MM.1S (cell line): Measurements from ENCODE around the gene CDK6.

Experiments used
- DNase-seq: peaks from one replicate; pipeline ENCODE4 v3.0.0-alpha.2; 2015
- H2AFZ ChIP-seq: fragments of 300-600 bp; sonication (generic); 2 replicates; pipeline ENCODE4 v1.6.0; 2016; ENCODE audit warnings: antibody characterized with exemption, low read length
- H3F3A ChIP-seq: fragments of 300-600 bp; sonication (generic); 2 replicates; pipeline ENCODE4 v1.6.1; 2016; ENCODE audit warnings: mild to moderate bottlenecking, antibody characterized with exemption, low read length, moderate library complexity, mixed read lengths; ENCODE audit not compliant: insufficient read depth
- H3K27ac ChIP-seq: fragments of 300-600 bp; sonication (generic); 2 replicates; pipeline ENCODE4 v1.5.1; 2016; ENCODE audit warnings: mild to moderate bottlenecking, low read length
- H3K27me3 ChIP-seq: fragments of 300-600 bp; sonication (generic); replicated peaks from 2 replicates; pipeline ENCODE4 v1.6.0; 2016; ENCODE audit warnings: low read length; ENCODE audit not compliant: insufficient read depth
- H3K36me3 ChIP-seq: fragments of 300-600 bp; sonication (generic); replicated peaks from 2 replicates; pipeline ENCODE4 v1.6.1; 2016; ENCODE audit warnings: mild to moderate bottlenecking, low read length, mixed read lengths; ENCODE audit not compliant: insufficient read depth
- H3K4me1 ChIP-seq: fragments of 300-600 bp; sonication (generic); 2 replicates; pipeline ENCODE4 v1.6.1; 2016; ENCODE audit warnings: low read length, mixed read lengths
- H3K4me2 ChIP-seq: fragments of 300-600 bp; sonication (generic); 2 replicates; pipeline ENCODE4 v1.6.0; 2016; ENCODE audit warnings: low read depth, low read length
- H3K4me3 ChIP-seq: fragments of 300-600 bp; sonication (generic); 2 replicates; pipeline ENCODE4 v1.5.1; 2016; ENCODE audit warnings: low read length, mixed read lengths
- H3K79me2 ChIP-seq: fragments of 300-600 bp; sonication (generic); 2 replicates; pipeline ENCODE4 v1.6.1; 2016; ENCODE audit warnings: mixed run types, low read length, mixed read lengths
- H3K9ac ChIP-seq: fragments of 300-600 bp; sonication (generic); 2 replicates; pipeline ENCODE4 v1.6.1; 2016; ENCODE audit warnings: low read length, mixed read lengths
- H3K9me2 ChIP-seq: fragments of 300-600 bp; sonication (generic); replicated peaks from 2 replicates; pipeline ENCODE4 v1.6.1; 2016; ENCODE audit warnings: mild to moderate bottlenecking, low read length, mixed read lengths; ENCODE audit not compliant: insufficient read depth
- H3K9me3 ChIP-seq: fragments of 300-600 bp; sonication (generic); replicated peaks from 2 replicates; pipeline ENCODE4 v1.6.1; 2016; ENCODE audit warnings: mild to moderate bottlenecking, low read length, mixed read lengths; ENCODE audit not compliant: insufficient read depth
- H4K20me1 ChIP-seq: fragments of 300-600 bp; sonication (generic); 2 replicates; pipeline ENCODE4 v1.6.1; 2016; ENCODE audit warnings: mild to moderate bottlenecking, low read length, moderate library complexity, mixed read lengths; ENCODE audit not compliant: insufficient read depth
- EZH2 ChIP-seq: fragments of 300-600 bp; sonication (generic); optimal IDR thresholded peaks from 2 replicates; pipeline ENCODE3; 2017; ENCODE audit warnings: low read depth, mild to moderate bottlenecking, antibody characterized with exemption, low read length, mixed read lengths
- EZH2phosphoT487 ChIP-seq: fragments of 300-600 bp; sonication (generic); IDR thresholded peaks from 2 replicates; pipeline ENCODE4 v1.6.1; 2018; ENCODE audit warnings: antibody characterized with exemption, low read length
- TF ChIP-seq, protein P1 (sequence below): fragments of 300-600 bp; sonication (generic); IDR thresholded peaks from 2 replicates; pipeline ENCODE4 v1.5.1; 2016; ENCODE audit warnings: antibody characterized with exemption, low read length, mixed read lengths

CDK6 gene

DNA sequence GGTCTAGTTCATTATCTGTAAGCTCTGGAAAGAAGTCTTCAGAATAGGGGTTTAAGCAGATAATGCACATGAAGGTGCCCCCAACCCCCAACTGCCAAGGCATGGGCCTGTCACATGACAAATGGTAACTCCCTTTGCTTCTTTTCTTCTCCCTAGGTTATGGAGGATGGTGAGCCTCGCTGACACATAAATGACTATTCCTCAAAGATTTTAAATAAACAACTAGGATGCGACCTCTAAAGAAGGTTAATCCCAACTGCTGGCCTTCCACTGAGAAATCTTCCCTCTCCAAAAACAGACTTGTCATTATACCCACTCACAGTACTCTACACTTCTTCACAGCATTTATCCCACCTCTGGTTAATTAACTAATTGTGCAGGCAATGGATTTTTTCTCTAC, 170.4 kb downstream of the CDK6 start:
- Histone ChIP-seq H3K27ac (no peak overlapping the region), H2AFZ (no peak overlapping the region), H3K27me3 (no peaks in the 10 kb centered on the region), H3K9ac (no peak overlapping the region), H3K9me2 (no peaks in the 10 kb centered on the region), H4K20me1 (no peaks in the 10 kb centered on the region), H3K4me3 (no peak overlapping the region), H3K4me1 (no peaks in the 10 kb centered on the region), H3K79me2 (peaks cover 31% of the 10 kb centered on the region), H3K9me3 (no peaks in the 10 kb centered on the region), H3F3A (no peaks in the 10 kb centered on the region; the same call in 1 of the 2 replicates), H3K36me3 (peaks cover 4% of the 10 kb centered on the region; the same call in 1 of the 2 replicates), H3K4me2 (no peak overlapping the region)
- TF ChIP-seq, protein P1, sequence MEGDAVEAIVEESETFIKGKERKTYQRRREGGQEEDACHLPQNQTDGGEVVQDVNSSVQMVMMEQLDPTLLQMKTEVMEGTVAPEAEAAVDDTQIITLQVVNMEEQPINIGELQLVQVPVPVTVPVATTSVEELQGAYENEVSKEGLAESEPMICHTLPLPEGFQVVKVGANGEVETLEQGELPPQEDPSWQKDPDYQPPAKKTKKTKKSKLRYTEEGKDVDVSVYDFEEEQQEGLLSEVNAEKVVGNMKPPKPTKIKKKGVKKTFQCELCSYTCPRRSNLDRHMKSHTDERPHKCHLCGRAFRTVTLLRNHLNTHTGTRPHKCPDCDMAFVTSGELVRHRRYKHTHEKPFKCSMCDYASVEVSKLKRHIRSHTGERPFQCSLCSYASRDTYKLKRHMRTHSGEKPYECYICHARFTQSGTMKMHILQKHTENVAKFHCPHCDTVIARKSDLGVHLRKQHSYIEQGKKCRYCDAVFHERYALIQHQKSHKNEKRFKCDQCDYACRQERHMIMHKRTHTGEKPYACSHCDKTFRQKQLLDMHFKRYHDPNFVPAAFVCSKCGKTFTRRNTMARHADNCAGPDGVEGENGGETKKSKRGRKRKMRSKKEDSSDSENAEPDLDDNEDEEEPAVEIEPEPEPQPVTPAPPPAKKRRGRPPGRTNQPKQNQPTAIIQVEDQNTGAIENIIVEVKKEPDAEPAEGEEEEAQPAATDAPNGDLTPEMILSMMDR: no peak
- TF ChIP-seq EZH2: no peak
- no peak for TF ChIP-seq EZH2phosphoT487
- no peak for DNase-seq

DNA sequence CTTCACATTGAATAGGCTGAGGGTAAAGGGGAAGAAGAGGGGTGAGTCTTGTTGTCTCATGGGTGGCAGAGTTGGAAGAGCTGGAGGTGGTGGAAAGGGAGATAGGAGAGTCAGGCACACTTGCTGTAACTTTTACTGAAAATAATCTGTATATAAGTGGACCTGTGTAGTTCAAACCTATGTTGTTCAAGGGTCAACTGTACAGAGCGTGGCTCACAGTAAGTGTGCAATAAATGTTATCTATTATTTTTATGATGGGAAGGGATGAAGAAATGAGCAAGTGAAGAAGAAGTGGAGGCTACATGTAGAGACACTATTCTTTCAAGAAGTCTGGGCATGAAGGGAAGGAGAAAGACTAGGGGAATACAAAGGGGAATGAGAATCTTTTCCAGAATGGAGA, 174.7 kb downstream of the CDK6 start:
- Histone ChIP-seq H3F3A (no peaks in the 10 kb centered on the region; the same call in 1 of the 2 replicates), H3K4me2 (no peak overlapping the region), H4K20me1 (no peaks in the 10 kb centered on the region), H3K9me3 (no peaks in the 10 kb centered on the region), H3K9me2 (no peaks in the 10 kb centered on the region), H3K27ac (no peak overlapping the region), H3K79me2 (peaks cover 28% of the 10 kb centered on the region), H3K4me3 (no peak overlapping the region), H2AFZ (no peak overlapping the region), H3K4me1 (no peaks in the 10 kb centered on the region), H3K9ac (no peak overlapping the region), H3K27me3 (no peaks in the 10 kb centered on the region), H3K36me3 (no peaks in the 10 kb centered on the region)
- no peak for DNase-seq
- TF ChIP-seq EZH2phosphoT487 (no peak), EZH2 (no peak)
- TF ChIP-seq, protein P1: no peak

DNA sequence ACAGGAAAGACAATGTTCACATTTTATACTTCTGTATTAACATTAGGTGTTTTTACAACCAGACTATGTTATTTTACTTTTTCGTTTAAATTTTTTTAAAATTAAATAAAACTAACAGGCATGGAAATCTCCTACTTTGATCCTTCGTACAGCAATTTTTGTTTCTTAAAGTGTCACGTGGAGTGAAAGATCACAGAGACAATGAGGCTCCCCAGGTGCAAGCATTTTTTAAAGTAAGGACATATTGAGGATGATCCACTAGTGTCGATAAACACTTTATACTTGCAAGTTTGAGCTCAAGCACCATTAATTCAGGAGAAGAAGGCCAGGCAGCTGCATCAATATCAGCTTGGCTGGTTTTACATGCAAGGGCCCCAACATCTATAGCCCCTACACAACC, 177.7 kb downstream of the CDK6 start:
- H3K4me2 ChIP-seq: no peak overlapping the region
- H2AFZ ChIP-seq: no peak overlapping the region
- H3F3A ChIP-seq: no peaks in the 10 kb centered on the region
- no peak for DNase-seq
- H3K79me2 ChIP-seq: peaks cover 25% of the 10 kb centered on the region
- no peak overlapping the region for H3K9ac ChIP-seq
- no peaks in the 10 kb centered on the region for H3K9me2 ChIP-seq
- no peaks in the 10 kb centered on the region for H4K20me1 ChIP-seq
- no peaks in the 10 kb centered on the region for H3K4me1 ChIP-seq
- no peaks in the 10 kb centered on the region for H3K9me3 ChIP-seq
- TF ChIP-seq, protein P1: no peak
- TF ChIP-seq EZH2 (no peak), EZH2phosphoT487 (no peak)
- no peaks in the 10 kb centered on the region for H3K27me3 ChIP-seq
- H3K36me3 ChIP-seq: no peaks in the 10 kb centered on the region
- H3K4me3 ChIP-seq: no peak overlapping the region
- H3K27ac ChIP-seq: no peak overlapping the region
